Measurements from ENCODE around the gene SH3PXD2B. TPM values are rescaled to one million over a fixed set of nuclear protein-coding genes. Genes with fewer than 3 reads are reported as not detected.

The SH3PXD2B gene
- total RNA-seq, 2 experiments from 2014 or later = 0.60 to 0.95 TPM

GRCh38 chr5:172415362-172416275, 38.7 kb downstream of the SH3PXD2B start:
- H3K27me3 ChIP-seq (ENCODE audit: control insufficient read depth in 1 of 2, insufficient read depth in 2 of 2, low read length in 2 of 2) = no peaks in the 10 kb centered on the region
- no peak for DNase-seq
- H3K4me1 ChIP-seq (ENCODE audit: insufficient read depth, low read length) = peaks cover 3% of the 10 kb centered on the region
- Mint-ChIP-seq H3K36me3 (ENCODE audit: low read depth) (no peaks in the 10 kb centered on the region), H3K27ac (no peak overlapping the region), H3K27me3 (no peaks in the 10 kb centered on the region), H3K9me3 (no peaks in the 10 kb centered on the region), H3K4me1 (ENCODE audit: low read depth) (no peaks in the 10 kb centered on the region), H3K4me3 (no peak overlapping the region)
- ChIA-PET CTCF (interaction anchor here (0.7 kb wide), 1 partner anchor 61 kb away, joined by 3 read pairs; no protein-coding TSS in a partner anchor), POLR2A (no interaction called here)
- no peaks in the 10 kb centered on the region for H3K36me3 ChIP-seq (ENCODE audit: insufficient read depth, low read length)
- TF ChIP-seq CTCF (IDR thresholded peaks at IDR 0.05) = no peak
- no peak overlapping the region for H3K4me3 ChIP-seq (ENCODE audit: low read length)
- intact Hi-C loops (cut with DNase I, micrococcal nuclease) = no loop called here
- ATAC-seq (ENCODE audit: poor library complexity) = no peak
- no peaks in the 10 kb centered on the region for H3K9me3 ChIP-seq (ENCODE audit: control insufficient read depth in 1 of 2, insufficient read depth in 1 of 2, low read length in 2 of 2)
- no peak overlapping the region for H3K27ac ChIP-seq (ENCODE audit: low read depth in 1 of 2, low read length in 2 of 2)

- H3K4me1 ChIP-seq (ENCODE audit: insufficient read depth, low read length) = peaks cover 3% of the 10 kb centered on the region
- H3K27ac Mint-ChIP-seq = no peak overlapping the region
- intact Hi-C loops (cut with DNase I, micrococcal nuclease) = no loop called here
Observed at GRCh38 chr5:172414531-172415361, 39.6 kb downstream of the SH3PXD2B start.

More at GRCh38 chr5:172414531-172415361, 39.6 kb downstream of the SH3PXD2B start:
- CTCF ChIA-PET = no interaction called here
- Mint-ChIP-seq H3K4me1 (ENCODE audit: low read depth) (no peaks in the 10 kb centered on the region), H3K36me3 (ENCODE audit: low read depth) (no peaks in the 10 kb centered on the region), H3K27me3 (peaks cover 5% of the 10 kb centered on the region), H3K9me3 (no peaks in the 10 kb centered on the region), H3K4me3 (no peak overlapping the region)
- DNase-seq (no peak), ATAC-seq (ENCODE audit: poor library complexity) (no peak)
- POLR2A ChIA-PET = no interaction called here
- TF ChIP-seq CTCF (IDR thresholded peaks at IDR 0.05) = no peak
- Histone ChIP-seq H3K27ac (ENCODE audit: low read depth in 1 of 2, low read length in 2 of 2) (no peak overlapping the region), H3K27me3 (ENCODE audit: control insufficient read depth in 1 of 2, insufficient read depth in 2 of 2, low read length in 2 of 2) (no peaks in the 10 kb centered on the region), H3K4me3 (ENCODE audit: low read length) (no peak overlapping the region), H3K36me3 (ENCODE audit: insufficient read depth, low read length) (no peaks in the 10 kb centered on the region), H3K9me3 (ENCODE audit: control insufficient read depth in 1 of 2, insufficient read depth in 1 of 2, low read length in 2 of 2) (peaks cover 0 to 1% of the 10 kb centered on the region in 2 experiments)

All from CD4-positive, alpha-beta T cell (primary cell).